Neural progenitor cell (in vitro differentiated cells): ENCODE measurements around the gene BCL2L12. TPM values are rescaled to one million over a fixed set of nuclear protein-coding genes. Genes with fewer than 3 reads are reported as not detected.

Experiments used
- DNase-seq: peaks from one replicate; pipeline ENCODE4 v3.0.0-alpha.2; 2016; ENCODE audit warnings: low spot score
- H2AFZ ChIP-seq: fragments of 200-600 bp; sonication (generic); replicated peaks from 2 replicates; pipeline ENCODE4 v1.6.1; 2016; ENCODE audit warnings: antibody characterized with exemption
- H3F3A ChIP-seq: fragments of 200-600 bp; sonication (generic); 2 replicates; pipeline ENCODE4 v1.6.1; 2016; ENCODE audit warnings: antibody characterized with exemption, low read depth
- H3K27ac ChIP-seq: fragments of 200-600 bp; sonication (generic); 2 replicates; pipeline ENCODE4 v1.5.1; 2016; ENCODE audit warnings: mild to moderate bottlenecking
- H3K27me3 ChIP-seq: fragments of 200-600 bp; sonication (generic); 2 replicates; pipeline ENCODE4 v1.6.1; 2016; ENCODE audit warnings: mild to moderate bottlenecking, moderate library complexity
- H3K36me3 ChIP-seq: fragments of 200-600 bp; sonication (generic); 2 replicates; pipeline ENCODE4 v1.5.1; 2016
- H3K4me1 ChIP-seq: fragments of 200-600 bp; sonication (generic); 2 replicates; pipeline ENCODE4 v1.6.1; 2016; ENCODE audit warnings: mixed run types
- H3K4me2 ChIP-seq: fragments of 200-600 bp; sonication (generic); 2 replicates; pipeline ENCODE4 v1.6.1; 2016
- H3K4me3 ChIP-seq: fragments of 200-600 bp; sonication (generic); 2 replicates; pipeline ENCODE4 v1.5.1; 2016
- H3K79me2 ChIP-seq: fragments of 200-600 bp; sonication (generic); 2 replicates; pipeline ENCODE4 v1.6.1; 2016; ENCODE audit warnings: low read depth
- H3K9ac ChIP-seq: fragments of 200-600 bp; sonication (generic); 2 replicates; pipeline ENCODE4 v1.6.1; 2016
- H3K9me3 ChIP-seq: fragments of 200-600 bp; sonication (generic); 2 replicates; pipeline ENCODE4 v1.5.1; 2016; ENCODE audit warnings: low read depth
- H4K20me1 ChIP-seq: fragments of 200-600 bp; sonication (generic); 2 replicates; pipeline ENCODE4 v1.6.1; 2016; ENCODE audit warnings: low read depth
- H3K27ac Mint-ChIP-seq: 3 replicates; pipeline ENCODE4 v1.8.0; 2021; ENCODE audit warnings: mixed read lengths
- H3K27me3 Mint-ChIP-seq: 2 replicates; pipeline ENCODE4 v1.8.0; 2022; ENCODE audit warnings: low read depth, mild to moderate bottlenecking, inconsistent platforms, moderate library complexity, mixed read lengths; ENCODE audit not compliant: insufficient read depth
- H3K36me3 Mint-ChIP-seq: 3 replicates; pipeline ENCODE4 v1.8.0; 2021; ENCODE audit warnings: mixed read lengths
- H3K4me1 Mint-ChIP-seq: 3 replicates; pipeline ENCODE4 v1.8.0; 2021; ENCODE audit warnings: mixed read lengths
- H3K4me3 Mint-ChIP-seq: 3 replicates; pipeline ENCODE4 v1.8.0; 2021; ENCODE audit warnings: mild to moderate bottlenecking, moderate library complexity, mixed read lengths
- H3K9me3 Mint-ChIP-seq: 3 replicates; pipeline ENCODE4 v1.8.0; 2020; ENCODE audit warnings: mixed read lengths
- EZH2 ChIP-seq: fragments of 200-600 bp; sonication (generic); IDR thresholded peaks from 2 replicates; pipeline ENCODE4 v1.6.1; 2017; ENCODE audit warnings: antibody characterized with exemption, mild to moderate bottlenecking, moderate library complexity
- EZH2phosphoT487 ChIP-seq: fragments of 200-600 bp; sonication (generic); IDR thresholded peaks from 2 replicates; pipeline ENCODE4 v1.6.1; 2017; ENCODE audit warnings: antibody characterized with exemption
- total RNA-seq: library from RNA; depleted of rRNA; stranded (reverse); fragments of >200 nt; gene quantifications from 2 replicates; pipeline ENCODE4 v1.2.3, GENCODE V29; 2015; ENCODE audit warnings: low replicate concordance
- TF ChIP-seq, protein P1 (sequence below): fragments of 200-600 bp; sonication (generic); IDR thresholded peaks from 2 replicates; pipeline ENCODE4 v1.5.1; 2017; ENCODE audit warnings: antibody characterized with exemption, mild to moderate bottlenecking

BCL2L12 gene
- total RNA-seq, 1 donor from 2014 or later: 6.1 TPM

DNA sequence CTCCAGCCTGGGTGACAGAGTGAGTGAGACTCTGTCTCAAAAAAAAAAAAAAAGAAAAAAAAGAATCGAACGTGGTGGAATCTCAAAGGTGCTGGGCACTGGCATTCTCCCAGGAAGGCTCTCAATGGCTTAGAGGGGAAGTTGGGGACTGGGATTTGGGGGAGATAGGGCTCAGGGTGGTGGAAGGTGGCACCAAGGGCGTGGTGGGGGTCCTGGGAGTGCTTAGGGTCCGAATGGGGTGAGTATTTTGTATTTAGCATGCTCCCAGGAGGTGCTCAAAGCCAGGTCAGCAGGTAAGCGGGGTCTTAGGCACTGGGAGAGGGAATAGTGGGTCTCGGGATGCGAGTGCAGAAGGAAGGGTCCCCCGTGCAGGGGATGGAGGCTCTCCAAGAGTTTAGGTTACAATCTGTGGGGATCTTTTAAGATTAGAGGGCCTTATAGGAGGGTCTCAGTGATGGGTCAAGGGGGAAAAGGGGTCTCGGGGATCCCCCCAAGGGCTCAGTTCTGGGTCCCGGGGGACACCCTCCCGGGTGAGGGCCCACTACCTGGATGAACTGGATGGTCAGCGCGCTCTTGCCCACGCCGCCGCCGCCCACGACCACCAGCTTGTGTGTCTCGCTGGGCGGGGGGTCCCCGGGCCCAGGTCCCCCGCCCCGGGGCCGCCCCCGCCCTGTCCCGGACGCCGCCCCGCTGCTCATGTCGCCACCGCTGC, 26.2 kb upstream of the BCL2L12 start:
- Mint-ChIP-seq H3K9me3 (no peaks in the 10 kb centered on the region), H3K4me3 (peak overlapping the region; percentile 99), H3K4me1 (peaks cover 71% of the 10 kb centered on the region), H3K36me3 (peaks cover 8% of the 10 kb centered on the region), H3K27me3 (peaks cover 12% of the 10 kb centered on the region), H3K27ac (peak overlapping the region; percentile 81)
- peaks cover 44% of the 10 kb centered on the region for H3F3A ChIP-seq
- H3K4me1 ChIP-seq: peaks cover 53% of the 10 kb centered on the region
- peak overlapping the region; percentile 87 for H3K4me2 ChIP-seq
- peak overlapping the region; percentile 65 for H3K4me3 ChIP-seq
- no peaks in the 10 kb centered on the region for H3K9me3 ChIP-seq
- peaks cover 25% of the 10 kb centered on the region for H3K79me2 ChIP-seq
- no peak overlapping the region for H2AFZ ChIP-seq
- TF ChIP-seq EZH2 (no peak), EZH2phosphoT487 (no peak)
- TF ChIP-seq, protein P1, sequence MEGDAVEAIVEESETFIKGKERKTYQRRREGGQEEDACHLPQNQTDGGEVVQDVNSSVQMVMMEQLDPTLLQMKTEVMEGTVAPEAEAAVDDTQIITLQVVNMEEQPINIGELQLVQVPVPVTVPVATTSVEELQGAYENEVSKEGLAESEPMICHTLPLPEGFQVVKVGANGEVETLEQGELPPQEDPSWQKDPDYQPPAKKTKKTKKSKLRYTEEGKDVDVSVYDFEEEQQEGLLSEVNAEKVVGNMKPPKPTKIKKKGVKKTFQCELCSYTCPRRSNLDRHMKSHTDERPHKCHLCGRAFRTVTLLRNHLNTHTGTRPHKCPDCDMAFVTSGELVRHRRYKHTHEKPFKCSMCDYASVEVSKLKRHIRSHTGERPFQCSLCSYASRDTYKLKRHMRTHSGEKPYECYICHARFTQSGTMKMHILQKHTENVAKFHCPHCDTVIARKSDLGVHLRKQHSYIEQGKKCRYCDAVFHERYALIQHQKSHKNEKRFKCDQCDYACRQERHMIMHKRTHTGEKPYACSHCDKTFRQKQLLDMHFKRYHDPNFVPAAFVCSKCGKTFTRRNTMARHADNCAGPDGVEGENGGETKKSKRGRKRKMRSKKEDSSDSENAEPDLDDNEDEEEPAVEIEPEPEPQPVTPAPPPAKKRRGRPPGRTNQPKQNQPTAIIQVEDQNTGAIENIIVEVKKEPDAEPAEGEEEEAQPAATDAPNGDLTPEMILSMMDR: no peak
- DNase-seq: peak; percentile 31
- H4K20me1 ChIP-seq: peaks cover 18% of the 10 kb centered on the region
- no peak overlapping the region for H3K27ac ChIP-seq
- no peak overlapping the region for H3K9ac ChIP-seq
- no peaks in the 10 kb centered on the region for H3K36me3 ChIP-seq
- peaks cover 11% of the 10 kb centered on the region for H3K27me3 ChIP-seq

DNA sequence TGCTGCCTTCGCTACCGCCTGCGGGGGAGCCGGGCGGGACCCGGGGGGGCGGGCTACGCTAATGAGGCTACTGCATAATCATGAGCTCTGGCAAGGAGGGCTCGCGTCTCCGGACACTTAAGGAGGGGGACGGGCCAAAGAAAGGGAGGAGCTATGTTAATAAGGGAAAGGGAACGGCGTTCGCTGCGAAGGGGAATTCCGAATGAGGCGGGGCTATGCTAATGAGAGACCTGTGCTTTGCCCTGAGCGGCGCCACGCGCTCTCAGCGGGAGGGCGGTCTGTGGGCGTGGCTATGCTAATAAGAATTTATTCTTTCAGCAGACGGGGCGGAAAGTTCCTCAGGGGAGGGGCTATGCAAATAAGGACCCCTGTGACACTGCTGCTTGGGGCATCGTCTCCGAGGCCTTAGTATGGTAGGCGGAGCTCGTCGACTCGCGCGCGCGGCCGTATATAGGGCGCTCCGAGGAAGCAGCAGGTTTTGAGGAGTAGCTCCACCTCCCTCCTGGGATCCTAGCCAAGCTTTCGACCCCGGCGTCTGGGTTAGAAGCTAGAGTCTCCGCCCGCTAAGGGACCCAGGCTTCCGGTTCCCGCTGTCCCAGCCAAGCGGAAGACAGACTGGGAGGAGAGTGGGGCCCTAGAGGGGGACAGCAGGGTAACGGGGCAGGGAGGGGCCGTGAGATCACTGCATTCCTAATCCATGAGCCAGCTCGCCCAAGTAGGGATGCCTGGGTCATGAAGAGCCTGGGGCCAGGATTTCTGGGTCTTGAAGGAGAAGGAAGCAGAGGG, 25.4 kb upstream of the BCL2L12 start, which contains the start of gene RRAS:
RRAS (minus strand) TSS at position 31 of the 786 bp plus-strand sequence. CDS start 45 bp downstream, outside the sequence.
- Histone ChIP-seq H3K4me3 (peak within 1 kb of the TSS; percentile 65), H2AFZ (no peak within 1 kb of the TSS), H3K27me3 (peaks cover 11% of the 10 kb centered on the region), H3K9ac (peak within 1 kb of the TSS; percentile 57), H3K9me3 (no peaks in the 10 kb centered on the region), H3F3A (peaks cover 42% of the 10 kb centered on the region), H3K36me3 (no peaks in the 10 kb centered on the region), H3K4me2 (peak within 1 kb of the TSS; percentile 87), H4K20me1 (peaks cover 22% of the 10 kb centered on the region), H3K4me1 (peaks cover 53% of the 10 kb centered on the region), H3K27ac (peak within 1 kb of the TSS; percentile 96), H3K79me2 (peaks cover 32% of the 10 kb centered on the region)
- H3K4me3 Mint-ChIP-seq: peak within 1 kb of the TSS; percentile 99
- H3K27ac Mint-ChIP-seq: peak within 1 kb of the TSS; percentile 99
- peaks cover 8% of the 10 kb centered on the region for H3K36me3 Mint-ChIP-seq
- TF ChIP-seq, protein P1: no peak
- TF ChIP-seq EZH2phosphoT487 (no peak), EZH2 (no peak)
- H3K4me1 Mint-ChIP-seq: peaks cover 69% of the 10 kb centered on the region
- H3K27me3 Mint-ChIP-seq: peaks cover 12% of the 10 kb centered on the region
- H3K9me3 Mint-ChIP-seq: no peaks in the 10 kb centered on the region
- peak; percentile 100 for DNase-seq

DNA sequence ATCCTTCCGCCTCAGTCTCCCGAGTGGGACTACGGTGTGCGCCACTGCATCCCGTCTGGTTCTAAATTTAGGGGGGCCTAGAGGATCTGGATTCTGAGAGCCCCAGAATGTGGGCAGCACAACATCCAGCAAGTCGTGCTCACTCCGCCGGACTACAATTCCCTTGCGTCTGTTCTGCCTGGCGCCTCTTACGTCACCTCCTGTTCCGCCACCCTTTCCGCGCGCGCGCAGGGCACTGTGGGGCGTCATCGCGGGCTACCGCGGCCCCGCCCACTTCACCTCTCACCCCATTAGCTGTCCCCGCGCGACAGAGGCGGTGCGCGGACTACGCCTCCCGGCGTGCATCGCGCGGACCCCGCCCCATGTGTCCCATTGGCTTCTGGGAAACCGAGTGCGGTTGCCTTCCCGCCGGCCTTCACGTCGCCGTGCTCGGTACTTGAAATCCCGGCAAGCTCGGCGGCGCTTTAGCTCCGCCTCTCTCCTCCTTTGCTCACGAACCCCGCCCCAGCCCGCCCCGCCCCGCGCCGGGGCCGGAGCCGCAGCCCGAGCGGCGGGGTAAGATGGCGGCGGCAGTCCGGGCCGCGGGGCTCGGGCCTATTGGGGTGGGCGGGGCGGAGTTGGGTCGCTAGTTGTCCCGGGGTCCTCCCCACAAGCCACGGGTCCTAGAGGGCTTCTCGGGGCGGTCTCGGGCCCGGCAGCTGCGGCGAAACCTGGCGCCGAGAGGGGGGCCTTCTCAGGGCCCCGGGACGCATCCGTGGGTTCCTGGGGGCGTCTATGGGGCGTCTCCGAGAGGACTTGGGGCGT, 23.8 kb upstream of the BCL2L12 start, which contains the start of gene SCAF1:
SCAF1 (plus strand) TSS at position 522 of the 804 bp plus-strand sequence. CDS start 2,818 bp downstream, outside the sequence.
- peak within 1 kb of the TSS; percentile 77 for H2AFZ ChIP-seq
- H3K9me3 ChIP-seq: no peaks in the 10 kb centered on the region
- H3K27ac ChIP-seq: peak within 1 kb of the TSS; percentile 96
- no peaks in the 10 kb centered on the region for H3K9me3 Mint-ChIP-seq
- H3K4me3 ChIP-seq: peak within 1 kb of the TSS; percentile 90
- no peaks in the 10 kb centered on the region for H3K36me3 ChIP-seq
- H3F3A ChIP-seq: peaks cover 41% of the 10 kb centered on the region
- peak; percentile 100 for DNase-seq
- H3K9ac ChIP-seq: peak within 1 kb of the TSS; percentile 97
- peaks cover 17% of the 10 kb centered on the region for H3K36me3 Mint-ChIP-seq
- peak within 1 kb of the TSS; percentile 99 for H3K4me3 Mint-ChIP-seq
- H3K27me3 ChIP-seq: peaks cover 11% of the 10 kb centered on the region
- H3K4me2 ChIP-seq: peak within 1 kb of the TSS; percentile 95
- TF ChIP-seq, protein P1: no peak
- no peak for TF ChIP-seq EZH2
- TF ChIP-seq EZH2phosphoT487: no peak
- H3K4me1 Mint-ChIP-seq: peaks cover 56% of the 10 kb centered on the region
- H3K27me3 Mint-ChIP-seq: peaks cover 11% of the 10 kb centered on the region
- peak within 1 kb of the TSS; percentile 99 for H3K27ac Mint-ChIP-seq
- H3K79me2 ChIP-seq: peaks cover 41% of the 10 kb centered on the region
- peaks cover 33% of the 10 kb centered on the region for H4K20me1 ChIP-seq
- peaks cover 37% of the 10 kb centered on the region for H3K4me1 ChIP-seq
